Activated CD8-positive, alpha-beta T cell treated with anti-CD3 and anti-CD28 coated beads for 36 hours (primary cell): ENCODE data around the gene TMEM190. TPM values are rescaled to one million over a fixed set of nuclear protein-coding genes. Genes with fewer than 3 reads are reported as not detected.
"Not testable (repeated sequence)": the region's sequence is repeated elsewhere in the genome, so short reads cannot be mapped to it uniquely, and the experiment has no call there.

Source experiments
- ATAC-seq: fragments of 200-7000 bp; cut with Tn5 transposase; one replicate; pipeline ENCODE4 v1.10.0; 2021; ENCODE audit warnings: mild to moderate bottlenecking, moderate library complexity
- CTCF ChIA-PET: fragments of 350-600 bp; sonication (Branson Sonifier 250); formaldehyde crosslinking; loops from one replicate; lab custom pipeline; 2021; ENCODE audit warnings: antibody characterized with exemption; lab: Charles Lee
- POLR2A ChIA-PET: fragments of 350-600 bp; sonication (Branson Sonifier 250); formaldehyde crosslinking; loops from one replicate; lab custom pipeline; 2021; ENCODE audit warnings: antibody characterized with exemption; lab: Charles Lee
- DNase-seq: peaks from one replicate; pipeline ENCODE4 v3.0.0-alpha.2; 2020
- H3K27ac Mint-ChIP-seq: one replicate; pipeline ENCODE4 v1.8.0; 2021; ENCODE audit warnings: mild to moderate bottlenecking, mixed read lengths
- H3K27me3 Mint-ChIP-seq: one replicate; pipeline ENCODE4 v1.8.0; 2021; ENCODE audit warnings: mixed read lengths
- H3K36me3 Mint-ChIP-seq: one replicate; pipeline ENCODE4 v1.8.0; 2021; ENCODE audit warnings: low read depth, mixed read lengths
- H3K4me1 Mint-ChIP-seq: one replicate; pipeline ENCODE4 v1.8.0; 2021; ENCODE audit warnings: low read depth, mixed read lengths
- H3K4me3 Mint-ChIP-seq: one replicate; pipeline ENCODE4 v1.8.0; 2021; ENCODE audit warnings: mild to moderate bottlenecking, moderate library complexity, mixed read lengths
- H3K9me3 Mint-ChIP-seq: one replicate; pipeline ENCODE4 v1.8.0; 2021; ENCODE audit warnings: mixed read lengths
- CTCF ChIP-seq: fragments of 200-600 bp; IDR thresholded peaks from one replicate; pipeline ENCODE4 v1.8.0; 2022; ENCODE audit warnings: antibody characterized with exemption, mild to moderate bottlenecking
- intact Hi-C: fragments of 100-400 bp; cut with micrococcal nuclease; formaldehyde crosslinking; loops from one replicate; pipeline ENCODE4 v1.10.0; 2022
- total RNA-seq, 2 experiments: library from RNA; stranded (reverse); gene quantifications; one replicate each; pipeline ENCODE4 v1.2.3, GENCODE V29; 2021

TMEM190 gene
- total RNA-seq, 2 experiments from 2014 or later, result not detected

GRCh38 chr19:55398200-55398925 is 21.7 kb downstream of the TMEM190 start:
- Mint-ChIP-seq H3K27ac (no peak overlapping the region), H3K4me3 (no peak overlapping the region), H3K4me1 (peaks cover 18% of the 10 kb centered on the region), H3K36me3 (peaks cover 27% of the 10 kb centered on the region), H3K27me3 (no peaks in the 10 kb centered on the region), H3K9me3 (no peaks in the 10 kb centered on the region)
- ATAC-seq, result peak; percentile 38
- ChIA-PET POLR2A (interaction anchor here (0.6 to 4.8 kb wide), 5 partner anchors 9 to 68 kb away, joined by 3 to 91 read pairs (median 3); partner anchors contain the start of genes RPL28 and UBE2S), CTCF (no interaction called here)
- no peak for DNase-seq
- TF ChIP-seq CTCF, result no peak
- intact Hi-C loops, result no loop called here

- POLR2A ChIA-PET, result interaction anchor here (0.7 to 4.8 kb wide), 6 partner anchors 7 to 85 kb away, joined by 3 to 91 read pairs (median 5); partner anchors contain the start of genes RPL28, TMEM238 and UBE2S
- CTCF ChIA-PET, result interaction anchor here (0.8 to 2.0 kb wide), 4 partner anchors 9 to 240 kb away, joined by 3 to 5 read pairs (median 4); partner anchors contain the start of gene TMEM238
- Mint-ChIP-seq H3K9me3 (no peaks in the 10 kb centered on the region), H3K36me3 (peaks cover 41% of the 10 kb centered on the region), H3K4me1 (peaks cover 23% of the 10 kb centered on the region), H3K27me3 (no peaks in the 10 kb centered on the region), H3K27ac (no peak overlapping the region), H3K4me3 (no peak overlapping the region)
- ATAC-seq (peak; percentile 16), DNase-seq (no peak)
- intact Hi-C loops, result no loop called here
- no peak for TF ChIP-seq CTCF
Observed at GRCh38 chr19:55400281-55401087, 23.9 kb downstream of the TMEM190 start.

- Mint-ChIP-seq H3K36me3 (peaks cover 50% of the 10 kb centered on the region), H3K4me1 (peaks cover 32% of the 10 kb centered on the region)
- H3K4me3 Mint-ChIP-seq, ATAC-seq, intact Hi-C loops, H3K27me3 Mint-ChIP-seq, DNase-seq, H3K27ac Mint-ChIP-seq, CTCF ChIA-PET, H3K9me3 Mint-ChIP-seq: not testable (repeated sequence)
- POLR2A ChIA-PET, result interaction anchor here (1.1 to 4.8 kb wide), 2 partner anchors 13 to 17 kb away, joined by 5 to 91 read pairs; partner anchors contain the start of genes RPL28 and TMEM238
Observed at GRCh38 chr19:55401390-55401789, 24.8 kb downstream of the TMEM190 start.

GRCh38 chr19:55402509-55402908 is 25.9 kb downstream of the TMEM190 start:
- Mint-ChIP-seq H3K4me3 (no peak overlapping the region), H3K27ac (no peak overlapping the region), H3K9me3 (no peaks in the 10 kb centered on the region), H3K27me3 (no peaks in the 10 kb centered on the region), H3K36me3 (peaks cover 57% of the 10 kb centered on the region), H3K4me1 (peaks cover 33% of the 10 kb centered on the region)
- ChIA-PET CTCF (interaction anchor here (1.1 to 1.3 kb wide), 2 partner anchors 15 to 101 kb away, joined by 3 read pairs; no protein-coding TSS in a partner anchor), POLR2A (interaction anchor here (1.2 to 8.6 kb wide), 3 partner anchors 15 to 145 kb away, joined by 3 to 217 read pairs (median 5); partner anchors contain the start of genes RPL28 and TMEM238)
- DNase-seq (no peak), ATAC-seq (no peak)
- no peak for TF ChIP-seq CTCF
- intact Hi-C loops, result no loop called here

GRCh38 chr19:55405638-55406037 is 29.0 kb downstream of the TMEM190 start:
- peaks cover 62% of the 10 kb centered on the region for H3K36me3 Mint-ChIP-seq
- no peak for TF ChIP-seq CTCF

More at GRCh38 chr19:55405638-55406037, 29.0 kb downstream of the TMEM190 start:
- H3K4me1 Mint-ChIP-seq, result peaks cover 26% of the 10 kb centered on the region
- H3K4me3 Mint-ChIP-seq, result peak overlapping the region; percentile 92
- no peak for DNase-seq
- no peak for ATAC-seq
- peak overlapping the region; percentile 83 for H3K27ac Mint-ChIP-seq
- peaks cover 9% of the 10 kb centered on the region for H3K9me3 Mint-ChIP-seq
- intact Hi-C loops, result no loop called here
- POLR2A ChIA-PET, result interaction anchor here (0.7 to 8.6 kb wide), 5 partner anchors 12 to 146 kb away, joined by 3 to 217 read pairs (median 3); partner anchors contain the start of genes RPL28 and TMEM238
- CTCF ChIA-PET, result no interaction called here
- H3K27me3 Mint-ChIP-seq, result no peaks in the 10 kb centered on the region
